GM18517 (cell line): ENCODE measurements around the gene SEC62.

Experiments
- ATAC-seq: cut with Tn5 transposase; IDR thresholded peaks from one replicate; pipeline ENCODE4 v1.9.1; 2021; ENCODE audit warnings: mild to moderate bottlenecking, moderate library complexity; ENCODE audit not compliant: unreplicated experiment

Gene SEC62

DNA sequence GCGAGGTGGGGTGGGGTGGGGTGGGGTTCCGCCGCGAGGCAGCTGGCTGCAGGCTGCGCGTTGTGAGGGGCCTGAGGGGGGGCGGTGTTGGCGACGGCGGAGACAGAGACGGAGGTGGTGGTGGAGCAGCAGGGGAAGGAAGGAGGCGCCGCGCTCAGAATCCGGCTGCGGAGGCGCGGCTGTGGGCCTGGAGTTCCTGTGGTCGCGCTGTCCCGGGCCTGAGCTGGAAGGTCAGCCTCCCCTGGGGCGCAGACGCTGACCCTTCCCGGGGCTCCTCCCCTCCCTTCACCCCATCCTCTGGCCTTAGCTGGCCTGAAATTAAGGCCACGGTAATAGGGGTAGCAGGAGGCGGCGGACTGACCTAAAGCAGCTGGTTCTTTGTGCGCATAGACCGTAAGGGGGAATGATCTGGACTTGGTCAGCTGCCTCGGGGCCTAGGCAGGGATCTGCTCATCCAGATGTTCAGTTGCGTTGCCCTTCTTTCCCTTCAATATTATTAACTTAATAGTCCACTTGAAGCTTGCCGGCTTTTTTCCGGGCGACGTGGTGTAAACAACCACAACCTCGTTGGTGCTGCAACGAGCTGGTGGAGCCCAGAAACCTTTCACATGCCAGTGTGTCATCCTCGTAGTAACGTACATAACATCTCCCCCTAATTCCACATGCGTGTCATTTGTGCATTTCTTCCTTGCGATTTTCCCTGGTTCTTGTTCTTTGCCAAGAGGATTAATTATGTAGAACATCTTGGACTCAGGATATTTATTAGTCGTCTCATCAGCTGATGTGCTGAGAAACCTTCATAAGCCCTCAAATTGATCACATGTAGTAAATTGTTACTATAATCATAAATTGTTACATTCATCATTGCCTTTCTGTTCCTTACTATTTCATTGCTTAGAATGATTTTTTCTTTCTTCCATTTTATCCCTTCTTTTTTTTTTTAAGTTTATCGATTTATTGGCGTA is 626 bp downstream of the SEC62 start:
- peak; percentile 18 for ATAC-seq

DNA sequence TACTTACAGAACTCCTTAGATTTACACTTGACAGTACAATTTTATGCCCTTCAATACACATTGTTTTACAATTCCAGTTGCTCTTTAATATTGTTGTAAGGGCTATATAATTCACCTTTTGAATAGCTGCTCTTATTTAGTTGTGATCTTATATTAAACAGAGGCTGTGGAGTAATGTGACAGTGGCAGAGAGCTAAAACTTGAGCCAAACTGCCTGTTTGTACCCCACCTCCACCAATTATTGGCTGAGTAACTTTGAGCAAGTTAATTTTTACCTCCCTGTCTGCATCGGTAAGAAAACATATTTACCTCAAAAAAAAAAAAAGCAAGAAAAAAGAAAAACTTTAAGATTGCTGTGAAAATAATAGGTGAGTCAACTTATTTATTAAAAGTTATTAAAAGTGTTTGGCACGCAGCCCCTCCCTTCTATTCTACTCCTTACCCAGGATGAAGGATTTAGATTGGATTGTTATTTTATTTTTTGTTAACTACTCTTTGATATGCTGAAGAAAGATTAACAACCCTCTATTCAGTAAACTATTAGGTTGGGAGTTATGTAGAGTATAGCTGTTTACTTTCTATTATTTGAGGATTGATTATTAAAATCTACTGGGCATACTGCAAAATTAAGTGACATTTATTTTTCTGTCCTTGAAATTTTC is 1.7 kb downstream of the SEC62 start:
- no peak for ATAC-seq

DNA sequence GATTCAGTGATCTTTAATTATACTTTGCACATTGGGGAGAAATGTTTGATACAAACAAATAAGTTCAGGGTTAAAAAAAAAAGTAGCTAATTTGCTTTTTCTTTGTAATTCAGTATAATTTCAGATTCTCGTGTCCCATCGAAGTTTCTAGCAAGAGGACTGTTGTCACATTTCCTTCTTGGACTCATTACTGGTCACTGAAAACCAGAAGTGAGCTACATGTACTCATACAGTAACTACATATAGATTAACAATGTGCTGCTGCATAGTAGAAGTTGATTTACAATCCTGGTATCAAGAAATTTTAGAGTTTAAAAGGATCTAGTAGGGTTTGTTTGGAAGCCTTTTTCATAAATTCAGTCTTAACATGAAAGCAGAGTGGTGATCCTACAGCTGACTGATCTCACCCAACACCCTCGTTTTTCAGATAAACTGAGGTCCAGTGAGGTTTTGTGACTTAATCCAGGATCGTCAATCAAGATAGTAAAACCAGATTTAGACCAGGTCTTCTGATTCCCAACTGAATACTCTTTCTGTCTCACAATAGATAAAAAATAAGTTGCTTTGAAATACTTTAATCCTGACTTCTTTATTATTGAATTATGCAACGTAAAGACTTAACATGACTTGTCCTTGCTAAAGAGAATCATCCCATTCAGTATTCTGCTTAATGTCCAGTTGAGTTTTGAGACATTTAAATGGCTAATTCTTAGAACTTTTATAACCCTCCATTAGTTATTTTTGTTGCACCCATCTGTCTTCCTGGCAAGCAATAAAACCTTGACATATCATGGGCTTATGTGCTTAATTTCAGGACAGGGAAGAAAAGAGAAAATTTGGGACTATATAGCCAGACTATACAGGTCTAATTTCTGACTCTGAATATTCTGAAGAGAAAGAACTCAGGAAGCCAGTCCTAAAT is 2.8 kb downstream of the SEC62 start:
- ATAC-seq, result no peak

DNA sequence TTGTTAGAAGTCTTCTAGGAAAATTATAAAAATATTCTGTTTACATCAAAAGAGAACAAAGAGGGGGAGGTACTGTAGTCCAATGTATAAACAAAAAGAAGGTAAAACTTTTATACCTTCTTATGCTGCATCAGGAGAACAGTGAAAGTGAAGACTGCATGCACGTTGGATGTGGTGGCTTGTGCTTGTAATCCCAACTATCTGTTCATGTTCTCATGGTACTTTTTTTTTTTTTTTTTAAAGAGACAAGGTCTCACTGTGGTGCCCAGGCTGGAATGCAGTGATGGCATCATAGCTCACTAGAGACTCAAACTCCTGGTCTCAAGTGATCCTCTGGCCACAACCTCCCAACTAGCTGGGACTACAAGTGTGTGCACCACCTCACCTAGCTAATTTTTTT is 4.2 kb downstream of the SEC62 start:
- no peak for ATAC-seq

DNA sequence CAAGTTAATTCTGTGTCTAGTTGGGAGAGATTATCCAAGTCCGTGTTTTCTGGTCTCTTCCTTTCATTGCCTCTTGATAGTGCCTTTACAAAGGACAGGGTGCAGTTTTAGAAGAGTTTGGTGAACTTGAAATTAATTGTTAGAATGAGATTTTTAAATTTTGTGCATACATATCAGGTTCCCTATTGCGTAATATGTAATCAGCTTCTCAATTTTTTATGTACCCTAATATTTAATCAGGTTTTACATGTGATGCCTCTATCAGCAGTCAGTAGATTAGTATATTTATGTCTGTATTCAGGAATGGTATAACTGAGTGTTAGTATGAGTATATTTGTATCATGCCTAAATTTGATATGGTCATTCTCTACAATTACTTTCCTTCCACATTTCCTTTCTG is 4.9 kb downstream of the SEC62 start:
- ATAC-seq, result no peak

DNA sequence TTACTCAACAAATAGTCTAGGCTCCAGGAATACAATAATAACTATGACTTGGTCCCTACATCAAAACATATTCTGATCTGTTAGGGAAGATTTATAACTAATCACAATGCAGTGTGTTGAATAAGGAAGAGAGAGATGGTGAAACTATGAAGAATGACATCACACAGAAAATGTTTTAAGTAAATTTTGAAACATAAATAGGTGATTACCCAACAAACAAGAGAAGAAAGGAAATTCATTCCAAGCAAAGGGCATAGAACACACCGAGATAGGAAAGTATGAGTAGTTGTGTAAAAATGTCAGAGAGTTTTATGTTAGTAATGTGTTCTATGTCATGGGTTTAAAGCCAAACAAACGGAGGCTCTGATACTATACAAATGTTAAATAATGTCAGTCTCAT is 13.4 kb downstream of the SEC62 start:
- ATAC-seq, result no peak

DNA sequence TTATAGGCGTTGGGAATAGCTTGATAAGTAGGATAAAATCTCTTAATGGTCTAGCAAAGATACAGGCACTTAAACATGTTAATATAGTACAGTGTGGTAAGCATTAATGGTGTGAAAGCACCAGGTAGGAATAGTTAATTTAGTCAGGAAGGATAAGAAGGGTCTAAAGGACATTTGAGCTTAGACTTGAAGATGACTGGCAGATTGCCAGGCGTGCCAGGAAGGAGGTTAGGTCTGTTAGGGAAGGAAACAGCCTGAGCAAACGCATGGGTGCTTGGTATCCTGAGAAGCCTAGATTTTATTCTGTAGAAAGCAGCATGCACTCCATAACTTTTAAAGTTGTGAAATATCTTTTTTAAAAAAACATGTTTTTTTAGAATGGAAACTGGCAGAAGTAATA is 17.7 kb downstream of the SEC62 start:
- no peak for ATAC-seq

DNA sequence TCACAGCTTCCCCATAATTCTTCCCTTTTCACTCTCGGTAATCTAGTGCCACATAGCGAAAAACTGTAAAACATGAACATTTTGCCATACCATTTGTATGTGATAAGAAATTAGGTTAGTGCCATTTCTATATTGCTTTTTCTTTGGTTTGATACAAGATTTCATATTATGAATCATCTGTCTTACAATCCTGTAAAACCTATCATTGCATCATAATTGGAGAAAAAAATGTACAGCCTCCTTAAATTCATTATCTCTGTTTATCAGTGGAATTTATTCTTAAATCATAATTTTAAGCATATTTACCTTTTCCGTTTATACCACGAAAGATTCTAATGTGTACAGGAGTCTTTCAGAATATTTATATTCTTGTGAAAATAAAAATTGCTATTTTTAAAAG is 23.8 kb downstream of the SEC62 start:
- no peak for ATAC-seq

DNA sequence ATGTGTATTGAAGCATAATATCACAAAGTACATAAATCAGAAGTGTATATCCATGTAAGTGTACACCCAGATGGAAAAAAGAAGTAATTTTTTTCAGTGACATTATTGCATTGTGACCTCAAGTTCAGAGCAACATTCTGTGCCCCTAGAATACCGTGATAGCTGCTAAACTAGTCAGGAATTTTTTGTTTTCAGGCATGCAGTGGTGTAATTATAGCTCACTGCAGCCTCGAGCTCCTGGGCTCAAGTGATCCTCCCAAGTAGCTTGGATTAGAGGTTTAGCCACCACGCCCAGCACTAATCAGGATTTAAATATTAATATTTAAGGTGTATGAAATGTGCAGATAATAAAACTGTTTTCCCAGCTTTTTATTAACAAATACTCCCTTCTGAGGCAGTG is 25.5 kb downstream of the SEC62 start:
- ATAC-seq, result no peak

DNA sequence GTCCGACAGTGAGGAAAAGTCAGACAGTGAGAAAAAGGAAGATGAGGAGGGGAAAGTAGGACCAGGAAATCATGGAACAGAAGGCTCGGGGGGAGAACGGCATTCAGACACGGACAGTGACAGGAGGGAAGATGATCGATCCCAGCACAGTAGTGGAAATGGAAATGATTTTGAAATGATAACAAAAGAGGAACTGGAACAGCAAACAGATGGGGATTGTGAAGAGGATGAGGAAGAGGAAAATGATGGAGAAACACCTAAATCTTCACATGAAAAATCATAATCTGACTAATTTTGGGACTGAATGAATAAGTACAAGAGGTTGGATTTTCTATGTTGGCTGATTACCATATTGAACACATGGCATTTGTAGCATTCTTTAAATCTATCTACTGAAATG is 26.2 kb downstream of the SEC62 start:
- no peak for ATAC-seq

DNA sequence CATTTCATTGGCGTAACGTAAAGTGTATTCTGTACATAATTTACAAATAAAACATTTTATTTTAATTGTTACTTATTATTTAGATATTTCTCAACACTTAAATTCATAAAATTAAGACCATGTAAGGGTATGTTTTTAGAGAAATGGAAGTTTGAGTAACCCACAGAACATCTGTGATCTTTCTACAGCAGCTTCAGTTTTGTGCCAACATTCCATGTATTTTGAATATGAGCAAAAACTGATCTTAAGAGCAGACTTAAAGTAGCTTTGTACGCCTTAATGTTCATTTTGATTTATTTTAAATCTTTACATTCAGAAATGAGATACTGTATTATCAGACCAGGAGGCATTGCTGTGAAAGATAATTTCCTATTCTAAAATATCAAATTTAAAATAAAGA is 27.2 kb downstream of the SEC62 start:
- no peak for ATAC-seq

DNA sequence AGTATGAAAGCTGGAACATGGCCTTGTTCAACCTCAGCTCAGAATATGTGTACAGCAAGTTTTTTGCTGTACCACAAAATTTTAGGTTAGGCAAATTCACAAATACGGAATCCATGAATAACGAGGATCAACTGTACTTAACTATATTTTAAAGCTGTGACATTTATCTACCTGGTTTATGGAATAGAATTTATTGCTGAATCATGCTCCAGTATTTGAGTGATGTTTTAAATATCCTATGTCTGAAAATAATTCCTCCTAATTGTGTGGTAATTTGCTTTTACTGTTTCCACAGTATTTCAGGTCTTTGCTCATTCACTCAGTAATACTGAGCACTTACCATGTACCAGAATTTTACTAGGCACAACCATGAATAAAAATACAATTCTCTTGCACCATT is 29.5 kb downstream of the SEC62 start:
- ATAC-seq, result no peak

DNA sequence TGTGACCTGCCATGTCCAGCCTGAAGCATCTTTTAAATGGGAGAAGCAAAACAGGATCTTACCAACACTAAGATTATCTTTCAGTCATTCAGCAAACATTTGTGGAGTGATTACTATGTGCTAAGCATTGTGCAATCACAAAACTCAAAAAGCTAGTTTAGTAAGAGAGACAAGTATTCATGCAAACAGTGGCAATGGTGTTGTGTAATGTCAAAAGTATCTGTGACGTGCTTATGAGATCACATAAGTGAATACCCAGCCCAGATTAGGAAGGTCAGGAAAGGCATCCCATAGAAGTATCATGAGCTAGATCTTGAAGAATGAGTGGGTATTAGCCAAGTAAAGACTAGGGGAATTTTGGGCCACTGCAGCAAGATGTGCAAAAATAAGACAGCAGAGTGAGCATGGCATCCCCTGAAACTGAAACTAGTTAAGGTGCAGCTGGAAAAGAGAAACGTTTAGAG is 32.1 kb downstream of the SEC62 start:
- no peak for ATAC-seq

DNA sequence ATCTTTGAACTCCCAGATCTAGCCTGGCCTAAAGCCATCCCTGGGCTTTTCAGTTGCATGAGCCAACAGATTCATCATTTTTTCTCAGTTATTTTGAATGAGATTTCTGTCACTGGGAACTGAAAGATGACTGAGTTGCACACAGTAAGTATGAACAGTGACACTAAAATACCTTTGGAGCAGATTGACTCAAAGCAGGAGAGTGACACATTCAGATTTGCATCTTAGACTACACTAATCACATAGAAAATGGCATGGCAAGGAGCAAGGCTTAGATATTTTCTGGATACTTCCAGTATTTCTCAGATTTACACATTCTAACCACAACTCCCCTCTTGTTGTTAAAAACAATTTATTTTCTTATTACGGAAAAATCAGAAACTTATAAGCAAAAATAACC is 32.8 kb downstream of the SEC62 start:
- ATAC-seq, result peak; percentile 91

DNA sequence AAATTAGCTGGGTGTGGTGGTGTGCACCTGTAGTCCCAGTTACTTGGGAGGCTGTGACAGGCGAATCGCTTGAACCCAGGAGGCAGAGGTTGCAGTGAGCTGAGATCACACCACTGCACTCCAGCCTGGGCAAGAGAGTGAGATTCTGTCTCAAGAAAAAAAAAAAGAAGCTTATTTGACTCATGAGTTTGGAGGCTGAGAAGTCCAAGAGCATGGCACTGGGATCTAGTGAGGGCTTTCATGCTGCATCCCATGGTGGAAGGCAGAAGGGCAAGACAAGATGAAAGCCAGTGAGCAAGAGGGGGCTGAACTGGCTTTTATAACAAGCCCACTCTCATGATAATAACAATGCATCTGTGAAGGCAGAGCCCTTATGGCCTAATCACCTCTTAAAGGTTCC is 33.4 kb downstream of the SEC62 start:
- no peak for ATAC-seq

DNA sequence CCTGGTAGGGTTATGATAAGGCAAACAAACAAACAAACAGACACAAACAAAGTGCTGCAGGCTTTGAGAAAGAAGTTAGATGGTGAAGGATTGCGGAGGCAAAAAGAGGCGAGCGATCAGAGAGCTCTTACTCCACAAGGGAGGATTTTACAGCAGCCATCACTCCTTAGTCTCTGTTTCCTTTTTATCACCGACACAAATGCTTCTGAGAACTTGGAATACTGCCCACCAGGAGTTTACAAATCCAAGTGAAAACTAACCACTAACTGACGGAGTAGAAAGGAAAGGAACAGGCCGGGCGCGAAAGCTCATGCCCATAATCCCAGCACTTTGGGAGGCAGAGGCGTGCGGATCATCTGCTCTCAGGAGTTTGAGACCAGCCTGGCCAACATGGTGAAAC is 35.6 kb downstream of the SEC62 start:
- ATAC-seq, result no peak

DNA sequence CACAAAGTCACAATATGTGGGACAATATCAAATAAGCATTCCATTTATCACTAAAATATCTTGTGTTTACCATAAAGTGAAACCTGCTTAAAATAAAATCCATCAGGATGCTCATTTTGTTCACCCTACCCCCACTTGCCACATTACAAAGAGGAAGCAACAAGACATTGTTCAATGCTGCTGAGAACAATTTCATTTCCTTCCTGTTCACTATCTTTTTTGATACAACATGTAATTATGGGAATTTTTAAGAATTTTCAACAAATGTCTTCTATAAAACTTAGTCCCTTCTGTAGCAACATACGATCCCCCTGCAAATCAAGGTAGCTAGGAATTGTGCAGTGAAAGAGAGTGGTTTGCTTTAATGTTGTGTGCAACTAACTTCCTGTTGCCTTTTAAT is 36.3 kb downstream of the SEC62 start:
- no peak for ATAC-seq

DNA sequence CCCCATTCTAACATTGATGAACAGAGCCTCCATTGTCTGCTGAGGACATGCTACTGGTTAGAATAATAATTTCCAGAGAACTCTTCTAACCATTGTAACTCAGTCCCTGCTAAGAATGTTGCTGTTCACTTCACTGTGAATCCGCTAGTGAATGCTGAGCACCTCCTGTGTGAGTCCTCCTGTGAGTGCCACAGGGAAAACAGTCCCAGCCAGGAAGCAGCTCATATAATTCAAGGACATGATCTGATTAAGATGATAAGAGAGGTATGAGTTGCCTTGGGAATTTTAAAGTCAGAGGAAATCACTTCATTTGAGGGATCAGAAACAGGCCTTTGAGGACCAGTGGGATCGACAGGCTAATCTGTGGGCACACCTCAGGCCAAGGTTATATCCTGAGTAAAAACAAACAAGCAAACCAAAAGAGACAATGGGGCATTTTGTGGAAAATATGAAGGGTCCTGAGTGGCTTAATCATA is 37.3 kb downstream of the SEC62 start:
- ATAC-seq, result no peak

DNA sequence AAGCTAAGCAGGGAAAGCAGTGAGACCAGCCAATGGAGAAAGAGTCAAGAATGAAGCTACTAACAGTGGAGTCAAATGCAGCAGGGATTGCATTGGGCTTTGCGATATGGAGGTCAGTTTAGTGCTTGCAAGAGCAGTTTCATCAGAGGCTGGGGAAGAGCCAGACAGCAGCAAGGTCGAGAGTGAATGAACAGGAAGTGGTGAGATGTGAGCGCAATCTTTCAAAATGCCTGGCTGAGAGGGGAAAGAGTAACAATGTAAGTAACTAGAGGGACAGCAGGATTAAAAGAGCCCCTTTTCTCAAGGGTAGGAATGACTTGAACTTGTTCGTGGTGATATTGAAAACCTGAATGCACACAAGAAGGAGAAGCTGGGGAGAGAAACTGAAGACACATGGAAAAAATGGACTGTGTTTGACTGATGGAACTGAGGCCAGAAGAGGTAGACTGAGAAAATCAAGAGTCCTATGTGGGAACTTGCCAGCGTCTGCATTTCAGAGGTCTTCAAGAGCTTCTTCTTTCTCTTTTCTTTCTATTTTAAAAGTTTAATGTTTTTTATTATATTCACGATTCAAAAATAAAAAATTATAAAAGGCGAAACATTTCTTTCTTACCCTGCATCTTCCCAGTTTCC is 40.5 kb downstream of the SEC62 start:
- ATAC-seq, result peak; percentile 88

DNA sequence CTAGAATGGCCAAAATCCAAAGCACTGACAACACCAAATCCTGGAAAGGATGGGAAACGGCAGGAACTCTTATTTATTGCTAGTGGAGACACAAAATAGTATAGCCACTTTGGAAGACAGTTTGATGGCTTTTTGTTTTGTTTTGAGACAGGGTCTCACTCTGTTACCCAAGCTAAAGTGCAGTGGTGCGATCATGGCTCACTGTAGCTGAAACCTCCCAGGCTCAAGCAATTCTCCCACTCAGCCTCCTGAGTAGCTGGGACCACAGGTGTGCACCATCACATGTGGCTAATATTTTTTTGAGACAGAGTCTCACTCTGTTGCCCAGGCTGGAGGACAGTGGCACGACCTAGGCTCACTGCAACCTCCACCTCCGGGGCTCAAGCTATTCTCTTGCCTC is 43.9 kb downstream of the SEC62 start:
- ATAC-seq, result no peak
